ENCODE results near the gene SRGAP3.

DNA sequence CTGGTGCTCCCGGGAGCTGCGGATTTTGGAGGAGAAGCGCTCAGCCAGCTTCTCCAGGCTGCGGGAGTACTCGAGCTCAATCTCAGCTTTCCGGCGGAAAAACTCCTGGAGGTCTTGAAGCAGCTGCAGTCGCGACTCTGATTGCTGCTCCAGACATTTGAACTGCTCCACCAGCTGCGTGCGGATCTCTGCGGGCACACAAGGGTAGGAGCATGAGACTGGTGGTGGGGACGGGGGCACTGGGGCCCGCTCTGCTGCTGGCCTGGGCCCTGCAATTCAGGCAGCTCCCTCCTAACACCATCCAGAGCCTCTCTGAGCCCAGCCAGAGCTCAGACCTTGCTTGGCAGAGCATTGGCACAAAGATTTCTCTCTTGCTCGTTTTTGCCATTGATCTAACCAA is 124.7 kb downstream of the SRGAP3 start:
- TF ChIP-seq, protein P1, sequence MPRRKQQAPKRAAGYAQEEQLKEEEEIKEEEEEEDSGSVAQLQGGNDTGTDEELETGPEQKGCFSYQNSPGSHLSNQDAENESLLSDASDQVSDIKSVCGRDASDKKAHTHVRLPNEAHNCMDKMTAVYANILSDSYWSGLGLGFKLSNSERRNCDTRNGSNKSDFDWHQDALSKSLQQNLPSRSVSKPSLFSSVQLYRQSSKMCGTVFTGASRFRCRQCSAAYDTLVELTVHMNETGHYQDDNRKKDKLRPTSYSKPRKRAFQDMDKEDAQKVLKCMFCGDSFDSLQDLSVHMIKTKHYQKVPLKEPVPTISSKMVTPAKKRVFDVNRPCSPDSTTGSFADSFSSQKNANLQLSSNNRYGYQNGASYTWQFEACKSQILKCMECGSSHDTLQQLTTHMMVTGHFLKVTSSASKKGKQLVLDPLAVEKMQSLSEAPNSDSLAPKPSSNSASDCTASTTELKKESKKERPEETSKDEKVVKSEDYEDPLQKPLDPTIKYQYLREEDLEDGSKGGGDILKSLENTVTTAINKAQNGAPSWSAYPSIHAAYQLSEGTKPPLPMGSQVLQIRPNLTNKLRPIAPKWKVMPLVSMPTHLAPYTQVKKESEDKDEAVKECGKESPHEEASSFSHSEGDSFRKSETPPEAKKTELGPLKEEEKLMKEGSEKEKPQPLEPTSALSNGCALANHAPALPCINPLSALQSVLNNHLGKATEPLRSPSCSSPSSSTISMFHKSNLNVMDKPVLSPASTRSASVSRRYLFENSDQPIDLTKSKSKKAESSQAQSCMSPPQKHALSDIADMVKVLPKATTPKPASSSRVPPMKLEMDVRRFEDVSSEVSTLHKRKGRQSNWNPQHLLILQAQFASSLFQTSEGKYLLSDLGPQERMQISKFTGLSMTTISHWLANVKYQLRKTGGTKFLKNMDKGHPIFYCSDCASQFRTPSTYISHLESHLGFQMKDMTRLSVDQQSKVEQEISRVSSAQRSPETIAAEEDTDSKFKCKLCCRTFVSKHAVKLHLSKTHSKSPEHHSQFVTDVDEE (CRISPR knock-in tag; IDR thresholded peaks at IDR 0.05): no peak
- no peak for TF ChIP-seq ARNTL (CRISPR knock-in tag; IDR thresholded peaks at IDR 0.05; ENCODE audit: borderline replicate concordance, low read depth)
- TF ChIP-seq RARB (CRISPR knock-in tag; IDR thresholded peaks at IDR 0.05): no peak
- TF ChIP-seq ZNF70 (CRISPR knock-in tag; IDR thresholded peaks at IDR 0.05): no peak
- no peak for TF ChIP-seq ZFP3 (CRISPR knock-in tag; IDR thresholded peaks at IDR 0.05)
